HL-60/S4 (cell line): ENCODE measurements around the gene TM2D3.

Experiments
- in situ Hi-C: fragments of 300-500 bp; cut with MboI; formaldehyde crosslinking; loops from 2 replicates; pipeline ENCODE4 v1.14.3; 2022; ENCODE audit warnings: low sequenced_read_pairs

The TM2D3 gene

DNA sequence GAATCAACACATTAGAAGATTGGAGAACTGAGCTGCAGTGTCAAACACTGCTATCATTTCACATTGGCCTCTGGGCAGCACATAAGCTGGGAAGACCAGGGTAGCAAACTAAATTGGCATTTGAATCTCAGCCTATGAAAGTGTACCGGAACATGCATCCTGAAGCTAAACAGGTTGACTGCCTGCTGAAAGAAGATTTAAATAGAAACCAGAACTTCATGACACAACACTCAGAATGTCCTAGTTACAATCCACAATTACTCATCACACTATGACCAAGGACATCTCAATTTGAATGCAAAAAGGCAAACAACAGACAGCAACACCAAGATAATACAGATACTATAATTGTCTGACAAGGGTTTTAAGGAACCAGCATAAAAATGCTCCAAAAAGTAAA is 26.2 kb downstream of the TM2D3 start:
- in situ Hi-C loops = no loop called here

DNA sequence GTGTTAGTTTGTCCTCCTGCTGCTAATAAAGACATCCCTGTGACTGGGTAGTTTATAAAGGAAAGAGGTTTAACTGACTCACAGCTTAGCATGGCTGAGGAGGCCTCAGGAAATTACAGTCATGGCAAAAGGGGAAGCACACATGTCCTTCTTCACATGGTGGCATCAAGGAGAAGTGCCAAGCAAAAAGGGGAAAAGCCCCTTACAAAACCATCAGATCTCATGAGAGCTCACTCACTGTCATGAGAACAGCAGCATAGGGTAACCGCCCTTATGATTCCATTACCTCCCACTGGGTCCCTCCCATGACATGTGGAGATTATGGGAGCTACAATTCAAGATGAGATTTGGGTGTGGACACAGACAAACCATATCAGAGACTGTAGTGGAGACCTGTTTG is 27.0 kb downstream of the TM2D3 start:
- in situ Hi-C loops = no loop called here

DNA sequence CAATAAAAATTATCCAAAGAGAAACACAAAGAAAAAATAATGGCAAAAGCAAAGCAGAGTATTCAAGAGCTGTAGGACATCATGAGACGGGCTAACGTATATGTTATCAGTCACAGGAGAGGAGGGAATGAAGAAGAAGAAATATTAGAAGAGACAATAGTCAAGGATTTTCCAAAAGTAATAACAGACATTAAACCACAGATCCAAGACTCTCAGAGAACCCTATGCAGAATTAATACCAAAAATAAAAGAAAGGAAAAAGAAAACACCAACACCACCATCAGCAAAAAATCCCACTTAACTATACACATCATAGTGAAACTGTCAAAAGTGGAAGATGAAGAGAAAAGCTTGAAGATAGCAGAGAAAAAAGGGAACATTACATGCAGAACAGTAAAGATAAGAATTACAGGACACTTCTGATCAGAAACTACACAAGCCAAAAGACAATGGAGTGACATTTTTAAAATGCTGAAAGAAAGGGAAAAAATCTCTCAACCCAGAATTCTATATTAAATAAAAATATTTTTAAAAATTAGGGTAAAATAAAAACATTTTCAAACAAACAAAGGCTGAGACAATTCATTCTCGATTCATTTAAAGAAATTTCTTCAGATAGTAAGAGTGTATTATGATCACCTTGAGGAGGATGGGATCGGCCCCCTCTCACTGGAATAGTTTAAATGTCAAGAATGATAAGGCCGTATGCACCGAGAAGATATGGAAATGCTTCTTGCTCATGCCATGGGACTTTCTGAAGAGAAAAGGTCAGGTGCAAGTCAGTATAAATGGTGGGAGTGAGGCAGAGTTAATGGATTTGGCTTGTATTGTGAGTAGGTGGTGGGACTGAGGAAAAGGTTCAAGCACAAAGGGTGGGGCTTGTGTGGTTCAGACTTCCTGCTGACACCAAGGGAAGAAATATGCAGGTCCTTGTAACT is 28.5 kb downstream of the TM2D3 start:
- in situ Hi-C loops = no loop called here

GRCh38 chr15:101621961-101622360 is 30.2 kb downstream of the TM2D3 start:
- in situ Hi-C loops = no loop called here

DNA sequence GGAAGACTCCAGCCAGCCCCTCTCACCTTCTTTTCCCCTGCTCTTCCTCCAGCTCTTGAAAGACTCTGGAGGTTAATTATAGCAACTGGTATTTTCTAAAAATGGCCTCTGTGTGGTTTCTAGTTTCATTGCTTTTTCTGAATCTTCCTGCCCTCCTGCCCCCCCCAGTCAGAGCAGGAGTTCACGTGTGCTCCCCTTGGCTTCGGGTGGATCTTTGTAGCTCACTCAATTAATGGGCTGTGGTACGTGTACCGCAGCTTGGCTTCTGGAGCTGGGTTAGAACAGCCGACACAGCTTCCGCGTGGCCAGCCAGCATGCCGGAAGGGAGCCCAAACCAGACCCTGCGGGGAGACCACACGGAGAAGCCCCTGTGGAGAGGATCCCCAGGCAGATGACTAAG is 31.5 kb downstream of the TM2D3 start:
- in situ Hi-C loops = no loop called here

- in situ Hi-C loops = no loop called here
Measured at GRCh38 chr15:101619615-101619865, 32.6 kb downstream of the TM2D3 start.

DNA sequence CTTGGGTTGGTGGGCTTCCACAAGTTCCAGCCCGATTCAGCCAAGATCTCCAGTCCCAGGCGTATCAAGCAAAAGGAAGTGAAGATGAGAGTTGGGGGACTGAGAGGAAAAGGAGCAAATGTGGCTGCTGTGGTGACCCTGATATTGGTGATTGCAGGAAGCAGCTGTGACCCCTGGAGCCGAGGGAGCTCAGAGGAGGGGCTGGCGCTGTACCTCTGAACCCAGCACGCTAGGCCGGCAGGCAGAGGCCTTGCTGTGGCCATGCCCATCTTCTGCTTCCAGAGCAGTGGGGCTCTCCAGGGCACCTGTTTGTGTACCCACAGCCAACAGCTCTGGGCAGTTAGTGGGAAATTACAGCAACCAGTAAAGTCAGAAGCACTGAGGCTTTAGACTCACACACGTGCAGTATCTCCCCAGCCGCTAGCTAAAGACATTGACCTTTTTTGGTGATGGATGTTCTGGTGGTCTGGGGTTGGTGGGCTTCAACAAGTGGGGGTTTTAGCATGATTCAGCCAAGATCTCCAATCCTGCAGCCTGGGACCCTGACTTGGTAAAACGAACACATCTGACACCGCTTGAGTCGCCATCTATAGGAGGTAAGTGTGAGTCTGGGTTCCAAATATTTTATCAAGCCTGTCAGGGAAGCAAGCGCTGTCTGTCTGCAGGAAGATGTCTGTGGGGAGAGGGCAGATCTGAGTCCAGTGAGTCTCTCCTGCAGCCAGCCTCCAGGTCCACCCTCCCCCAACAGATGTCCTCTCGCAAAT is 33.1 kb downstream of the TM2D3 start:
- in situ Hi-C loops = no loop called here

DNA sequence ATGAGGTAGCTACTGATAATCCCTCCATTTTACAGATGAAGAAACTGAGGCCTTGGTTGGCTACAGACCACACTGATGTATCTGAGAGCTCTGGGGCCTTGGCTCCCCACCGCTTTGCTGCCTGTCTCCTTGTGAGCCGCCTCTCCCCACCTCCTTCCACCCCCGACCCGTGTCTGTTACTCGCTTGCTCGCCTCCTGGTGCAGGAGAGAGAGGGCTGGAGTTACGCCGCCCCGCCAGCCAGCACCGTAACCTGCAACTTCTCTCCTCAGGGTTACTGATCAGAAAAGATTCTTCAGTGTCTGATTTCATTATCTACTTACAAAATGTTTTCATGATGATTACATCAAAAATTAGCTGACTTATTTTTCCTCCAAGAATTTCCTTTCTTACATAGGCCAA is 34.1 kb downstream of the TM2D3 start:
- in situ Hi-C loops = no loop called here

- in situ Hi-C loops = no loop called here
Measured at GRCh38 chr15:101617390-101617965, 34.7 kb downstream of the TM2D3 start.

DNA sequence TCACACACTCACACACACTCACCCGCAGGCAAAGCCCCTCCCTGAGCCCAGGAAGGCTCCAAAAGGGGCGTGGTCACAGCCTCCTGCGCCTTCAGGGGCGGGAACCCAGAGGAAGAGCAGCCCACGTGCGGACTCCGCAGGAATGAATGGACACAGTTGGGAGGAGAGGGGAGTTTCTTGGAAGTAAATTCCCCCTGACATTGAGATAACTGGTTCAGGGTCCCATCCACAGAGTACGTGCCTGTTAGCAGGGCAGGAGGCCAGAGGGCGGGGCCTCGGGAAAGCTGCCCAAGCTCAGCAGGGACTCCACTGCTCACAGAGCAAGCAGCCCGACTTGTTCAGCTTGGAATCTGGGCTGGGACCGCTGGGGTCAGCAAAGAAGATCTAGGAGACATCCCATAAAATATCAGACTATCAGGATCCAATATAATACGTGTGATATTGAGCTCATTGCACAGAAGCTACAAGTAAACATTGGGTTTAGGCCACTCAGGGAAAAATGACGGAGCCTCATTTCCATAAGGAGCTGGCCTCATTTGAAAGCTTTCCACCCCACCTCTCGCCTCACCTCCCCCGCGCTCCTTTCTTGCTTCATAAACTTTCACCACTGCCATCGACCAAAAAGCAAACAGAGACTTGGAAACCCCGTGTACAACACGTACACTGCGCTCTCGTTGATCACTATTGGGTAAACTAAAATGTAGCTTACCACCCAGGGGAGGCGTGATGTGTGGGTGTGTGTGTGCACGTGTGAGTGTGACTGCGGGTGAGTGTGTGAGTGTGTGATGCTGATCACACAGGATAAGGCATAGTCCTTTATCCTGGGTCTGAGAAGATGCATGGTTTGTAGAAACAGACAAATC is 36.0 kb downstream of the TM2D3 start:
- in situ Hi-C loops = no loop called here

DNA sequence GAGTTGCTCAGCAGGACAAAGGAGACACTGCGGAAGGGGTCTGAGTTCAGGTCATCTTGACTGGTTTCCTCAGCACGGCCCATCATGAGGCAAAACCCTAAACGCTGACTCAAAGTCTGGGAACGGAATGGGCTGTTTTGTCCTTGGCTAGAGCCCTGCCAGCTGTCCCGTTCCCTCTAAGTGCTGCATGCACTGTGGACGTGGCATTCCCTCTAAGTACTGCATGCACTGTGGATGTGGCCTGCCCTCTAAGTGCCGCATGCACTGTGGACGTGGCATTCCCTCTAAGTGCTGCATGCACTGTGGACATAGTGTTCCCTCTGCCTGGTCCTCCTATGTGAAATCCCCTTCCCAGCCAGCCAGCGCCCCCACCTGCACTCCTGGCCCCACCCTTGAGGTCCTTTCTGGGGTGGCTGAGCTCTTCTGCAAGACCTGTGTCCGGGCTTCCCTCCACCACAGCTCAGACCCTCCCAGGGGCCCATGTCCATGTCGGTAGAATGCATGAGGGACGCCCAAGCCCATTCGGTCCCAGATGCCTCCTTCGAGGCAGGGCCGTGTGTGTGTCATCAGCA is 36.7 kb downstream of the TM2D3 start:
- in situ Hi-C loops = no loop called here

DNA sequence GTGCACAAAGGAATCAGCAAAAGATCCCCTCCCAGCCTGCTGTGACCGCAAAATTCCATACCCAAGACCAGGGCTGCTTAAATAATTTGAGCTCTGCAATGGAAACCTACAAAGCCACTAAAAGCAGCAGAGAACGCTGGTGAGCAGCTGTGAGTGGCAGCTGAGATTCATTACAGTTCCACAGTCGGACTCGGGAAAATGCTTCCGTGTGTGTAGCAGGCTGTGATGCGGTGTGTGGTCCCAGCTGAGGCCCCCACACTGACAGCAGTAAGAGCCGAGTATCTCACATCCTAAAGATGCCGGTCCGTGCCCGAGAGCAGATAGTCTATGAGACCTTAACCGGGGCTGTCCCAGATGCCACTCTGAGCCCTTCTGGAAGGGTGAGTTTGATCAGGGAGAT is 37.4 kb downstream of the TM2D3 start:
- in situ Hi-C loops = no loop called here

GRCh38 chr15:101614001-101614585 is 38.1 kb downstream of the TM2D3 start:
- in situ Hi-C loops = no loop called here

DNA sequence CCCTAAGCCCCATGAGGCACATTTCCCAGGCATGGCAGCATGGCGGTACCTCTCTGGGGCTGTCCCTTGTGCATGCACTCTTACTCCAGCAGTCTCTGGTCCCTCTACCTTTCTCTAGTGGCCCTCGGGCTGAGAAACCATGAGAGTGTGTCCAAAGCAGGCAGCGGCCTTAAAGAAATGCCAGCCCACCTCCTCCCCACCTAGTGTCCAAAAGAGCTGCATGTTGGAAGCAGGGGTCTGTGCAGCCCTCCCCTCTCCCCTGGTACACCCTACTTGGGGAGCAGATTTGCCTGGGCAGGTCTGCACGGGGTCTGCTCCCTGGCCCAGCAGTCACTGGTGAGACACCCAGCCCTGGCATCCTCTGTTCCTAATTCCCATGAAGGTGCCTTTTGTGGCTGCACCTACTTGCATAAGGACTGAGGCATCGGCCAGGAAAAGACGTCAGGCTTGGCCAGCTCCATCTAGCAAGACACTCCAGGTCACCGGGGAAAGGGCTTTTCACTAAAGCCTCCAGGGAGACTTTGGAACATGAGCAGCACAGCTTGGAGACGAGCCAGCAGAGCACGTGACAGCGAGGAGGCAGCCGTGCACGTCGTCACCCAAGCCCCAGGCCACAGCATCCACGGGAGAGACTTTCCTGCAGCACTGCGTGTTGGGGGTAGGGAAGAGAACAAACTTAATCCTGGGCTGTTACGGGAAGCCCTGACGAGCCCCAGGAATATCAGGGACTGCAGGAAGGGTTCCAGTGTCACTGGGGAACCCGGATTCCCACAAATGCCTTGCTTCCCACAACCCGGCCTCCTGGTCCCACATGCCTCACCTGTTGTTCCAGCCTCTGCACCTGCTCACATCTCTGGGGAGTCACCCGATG is 38.8 kb downstream of the TM2D3 start:
- in situ Hi-C loops = no loop called here

- in situ Hi-C loops = no loop called here
Measured at GRCh38 chr15:101612676-101613075, 39.5 kb downstream of the TM2D3 start.

GRCh38 chr15:101611580-101612299 is 40.4 kb downstream of the TM2D3 start:
- in situ Hi-C loops = no loop called here

DNA sequence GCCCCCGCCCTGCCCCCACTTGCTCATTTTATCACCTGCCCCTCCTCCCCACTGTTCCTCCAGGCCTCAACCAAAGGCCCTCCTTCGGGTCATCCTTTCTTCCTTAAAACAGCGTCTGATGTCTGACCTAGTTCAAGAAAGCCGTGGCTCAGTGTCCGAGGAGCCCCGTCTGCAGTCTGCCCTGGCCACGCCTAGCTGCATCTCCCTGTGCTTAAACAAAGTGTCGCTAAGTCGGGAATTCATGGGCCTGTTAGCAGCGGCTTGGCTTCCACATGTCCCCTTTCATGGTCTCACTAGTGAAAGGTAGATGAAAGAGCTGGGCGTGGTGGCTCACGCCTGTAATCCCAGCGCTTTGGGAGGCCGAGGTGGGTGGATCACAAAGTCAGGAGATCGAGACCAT is 41.2 kb downstream of the TM2D3 start:
- in situ Hi-C loops = no loop called here

DNA sequence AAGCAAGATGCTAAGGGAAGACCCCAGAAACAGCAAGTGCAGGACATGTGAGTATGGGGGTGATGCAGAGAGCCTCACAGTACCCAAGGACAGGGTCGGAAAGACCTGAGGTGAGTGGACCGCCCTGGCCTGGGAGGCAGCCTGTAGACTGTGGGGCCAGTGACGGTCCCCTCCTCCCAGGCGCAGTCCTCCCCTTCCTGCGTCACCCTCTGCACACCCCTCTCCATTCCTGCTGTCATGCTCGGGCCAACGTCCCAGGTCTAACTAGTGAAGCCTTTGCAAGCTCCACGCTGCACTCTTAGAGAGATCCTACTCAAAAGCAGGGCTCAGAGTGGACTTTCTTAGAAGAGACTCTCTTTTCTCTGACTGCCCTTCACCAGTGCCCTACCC is 41.6 kb downstream of the TM2D3 start:
- in situ Hi-C loops = no loop called here
